ENCODE results near the gene ALG3. TPM values are rescaled to one million over a fixed set of nuclear protein-coding genes. Genes with fewer than 3 reads are reported as not detected.

The ALG3 gene
- total RNA-seq, 2 experiments from 2014 or later, result 38.1 to 43.8 TPM

- H3K4me1 Mint-ChIP-seq (ENCODE audit: low read depth), result peaks cover 23% of the 10 kb centered on the region
- ATAC-seq (no peak), DNase-seq (no peak)
- POLR2A ChIA-PET, result no interaction called here
- CTCF ChIA-PET, result interaction anchor here (1.0 to 2.7 kb wide), 2 partner anchors 9 to 31 kb away, joined by 4 to 11 read pairs; partner anchors contain the start of gene EEF1AKMT4
- no peaks in the 10 kb centered on the region for H3K9me3 Mint-ChIP-seq (ENCODE audit: insufficient read depth)
- H3K27ac Mint-ChIP-seq, result no peak overlapping the region
- no peak overlapping the region for H3K4me3 Mint-ChIP-seq
- peaks cover 26% of the 10 kb centered on the region for H3K27me3 Mint-ChIP-seq (ENCODE audit: low read depth)
- peaks cover 12% of the 10 kb centered on the region for H3K36me3 Mint-ChIP-seq (ENCODE audit: low read depth)
Measured at GRCh38 chr3:184258926-184259325, 10.2 kb upstream of the ALG3 start.

DNA sequence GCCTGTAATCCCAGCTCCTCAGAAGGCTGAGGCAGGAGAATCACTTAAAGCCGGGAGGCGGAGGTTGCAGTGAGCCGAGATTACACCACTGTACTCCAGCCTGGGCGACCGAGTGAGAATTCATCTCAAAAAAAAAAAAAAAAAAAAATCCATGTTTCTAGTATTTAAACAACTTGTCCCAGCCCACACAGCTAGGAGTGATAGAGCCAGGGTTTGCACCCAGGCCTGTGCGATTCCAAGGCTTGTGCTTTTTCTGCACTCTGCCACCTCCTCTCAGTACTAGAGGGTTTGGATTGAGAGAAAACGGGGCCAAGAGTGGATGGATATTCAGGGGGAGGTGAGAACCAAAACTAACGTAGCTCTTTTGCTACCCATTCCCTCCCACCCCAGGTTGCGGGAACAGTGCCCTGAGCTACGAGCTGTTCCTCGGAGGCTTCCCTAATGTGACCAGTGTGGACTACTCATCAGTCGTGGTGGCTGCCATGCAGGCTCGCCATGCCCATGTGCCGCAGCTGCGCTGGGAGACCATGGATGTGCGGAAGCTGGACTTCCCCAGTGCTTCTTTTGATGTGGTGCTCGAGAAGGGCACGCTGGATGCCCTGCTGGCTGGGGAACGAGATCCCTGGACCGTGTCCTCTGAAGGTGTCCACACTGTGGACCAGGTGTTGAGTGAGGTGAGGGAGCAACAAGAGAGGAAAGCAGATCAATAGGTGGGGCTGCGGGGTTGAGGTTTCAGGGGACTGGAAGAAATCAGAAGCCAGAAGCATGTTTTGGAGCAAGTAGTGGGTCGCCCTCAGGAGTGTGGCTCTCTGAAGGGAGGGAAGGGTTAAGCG is 8.5 kb upstream of the ALG3 start:
- Mint-ChIP-seq H3K27ac (no peak overlapping the region), H3K4me3 (no peak overlapping the region), H3K27me3 (ENCODE audit: low read depth) (peaks cover 20% of the 10 kb centered on the region), H3K4me1 (ENCODE audit: low read depth) (peaks cover 19% of the 10 kb centered on the region), H3K9me3 (ENCODE audit: insufficient read depth) (no peaks in the 10 kb centered on the region), H3K36me3 (ENCODE audit: low read depth) (peaks cover 12% of the 10 kb centered on the region)
- CTCF ChIA-PET, result no interaction called here
- DNase-seq (no peak), ATAC-seq (no peak)
- POLR2A ChIA-PET, result no interaction called here

DNA sequence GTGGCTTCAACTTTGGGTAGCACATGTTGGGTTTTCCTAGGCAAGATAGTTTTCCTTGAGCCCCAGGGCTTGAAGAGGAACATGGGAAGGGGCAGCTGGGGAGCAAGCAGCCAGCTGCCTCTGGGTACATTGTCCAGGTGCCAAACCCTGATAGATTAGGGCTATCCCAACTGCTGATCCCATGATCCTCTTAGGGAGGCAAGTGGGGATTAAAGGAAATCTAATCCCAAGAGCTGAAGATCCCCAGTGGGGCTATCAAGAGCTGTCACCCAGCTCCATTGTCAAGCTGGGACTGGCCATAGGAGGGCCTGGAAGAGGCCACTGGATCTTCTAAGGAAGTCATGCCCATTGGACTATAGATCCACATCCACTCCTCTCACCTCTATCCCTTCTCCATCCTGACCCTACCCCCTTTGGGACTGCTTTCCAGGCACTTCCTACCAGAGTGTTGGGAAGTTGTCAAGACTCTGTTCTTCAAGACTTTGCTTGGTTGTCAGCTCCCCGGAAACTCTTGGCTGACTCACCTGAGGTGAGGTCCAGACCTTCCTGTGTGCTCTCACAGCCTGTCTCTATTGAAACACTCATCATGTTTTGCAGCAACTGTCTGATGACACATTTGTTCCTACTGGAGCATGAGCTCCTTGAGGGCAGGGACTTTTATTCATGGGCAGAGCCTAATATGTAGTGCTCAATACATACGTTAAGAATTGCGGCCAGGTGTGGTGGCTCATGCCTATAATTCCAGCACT is 6.7 kb upstream of the ALG3 start:
- DNase-seq, result no peak

GRCh38 chr3:184250167-184250828 is 1.5 kb upstream of the ALG3 start:
- H3K4me1 Mint-ChIP-seq (ENCODE audit: low read depth), result peaks cover 12% of the 10 kb centered on the region
- no peaks in the 10 kb centered on the region for H3K36me3 Mint-ChIP-seq (ENCODE audit: low read depth)
- peak; percentile 94 for DNase-seq
- peak overlapping the region; percentile 93 for H3K27ac Mint-ChIP-seq
- H3K9me3 Mint-ChIP-seq (ENCODE audit: insufficient read depth), result no peaks in the 10 kb centered on the region
- POLR2A ChIA-PET, result interaction anchor here (0.6 to 0.9 kb wide), 2 partner anchors 23 to 64 kb away, joined by 3 to 5 read pairs; partner anchors contain the start of gene ABCF3
- peak overlapping the region; percentile 82 for H3K4me3 Mint-ChIP-seq
- H3K27me3 Mint-ChIP-seq (ENCODE audit: low read depth), result no peaks in the 10 kb centered on the region
- peak; percentile 71 for ATAC-seq
- CTCF ChIA-PET, result interaction anchor here (0.7 to 2.7 kb wide), 27 partner anchors 9 to 448 kb away, joined by 3 to 45 read pairs (median 4); partner anchors contain the start of genes ABCF3, DVL3, EIF2B5 and PARL

More for the DNA sequence above, 6.7 kb upstream of the ALG3 start:
- Mint-ChIP-seq H3K4me1 (ENCODE audit: low read depth) (peaks cover 10% of the 10 kb centered on the region), H3K27ac (no peak overlapping the region), H3K36me3 (ENCODE audit: low read depth) (peaks cover 8% of the 10 kb centered on the region), H3K9me3 (ENCODE audit: insufficient read depth) (no peaks in the 10 kb centered on the region), H3K4me3 (no peak overlapping the region), H3K27me3 (ENCODE audit: low read depth) (peaks cover 10% of the 10 kb centered on the region)
- ChIA-PET POLR2A (no interaction called here), CTCF (interaction anchor here (1.2 to 2.0 kb wide), 2 partner anchors 25 to 28 kb away, joined by 5 to 11 read pairs; no protein-coding TSS in a partner anchor)
- no peak for ATAC-seq

DNA sequence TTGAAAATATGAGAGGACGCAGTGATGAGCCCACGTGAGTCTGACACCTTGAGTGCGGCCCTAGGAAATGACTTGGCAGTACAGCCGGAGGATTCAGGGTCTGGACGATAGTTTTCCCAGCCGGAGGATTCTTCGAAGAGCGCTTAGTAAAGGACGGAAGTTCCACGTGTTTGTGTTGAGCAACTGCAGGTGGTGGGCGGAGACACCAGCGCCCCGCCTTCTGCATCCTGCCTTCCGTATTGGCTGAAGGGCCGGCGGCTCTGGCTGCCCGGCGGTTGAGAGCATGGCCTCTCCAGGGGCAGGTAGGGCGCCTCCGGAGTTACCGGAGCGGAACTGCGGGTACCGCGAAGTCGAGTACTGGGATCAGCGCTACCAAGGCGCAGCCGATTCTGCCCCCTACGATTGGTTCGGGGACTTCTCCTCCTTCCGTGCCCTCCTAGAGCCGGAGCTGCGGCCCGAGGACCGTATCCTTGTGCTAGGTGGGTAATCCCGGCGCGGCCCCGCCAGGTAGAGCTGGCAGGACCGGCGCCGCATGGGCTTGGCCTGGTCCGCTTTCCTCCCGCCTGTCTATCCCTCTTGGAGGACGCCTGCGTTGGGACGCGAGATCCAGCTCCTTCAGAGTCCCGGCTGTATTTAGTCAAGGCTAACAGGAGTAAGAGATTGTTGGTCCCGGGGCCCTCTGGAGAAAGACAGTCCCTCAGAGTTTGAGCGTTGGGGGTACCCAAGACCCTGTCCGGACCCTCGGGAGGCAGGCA is 827 bp upstream of the ALG3 start, which contains the start of gene EEF1AKMT4:
Gene EEF1AKMT4, plus strand, starts transcription at position 261 of the 755 bp plus-strand sequence. Its CDS starts 23 bp downstream, at position 284.
- no peaks in the 10 kb centered on the region for H3K9me3 Mint-ChIP-seq (ENCODE audit: insufficient read depth)
- peaks cover 7% of the 10 kb centered on the region for H3K36me3 Mint-ChIP-seq (ENCODE audit: low read depth)
- H3K27me3 Mint-ChIP-seq (ENCODE audit: low read depth), result no peaks in the 10 kb centered on the region
- ATAC-seq (peak; percentile 92), DNase-seq (peak; percentile 98)
- peak within 1 kb of the TSS; percentile 93 for H3K27ac Mint-ChIP-seq
- H3K4me3 Mint-ChIP-seq, result peak within 1 kb of the TSS; percentile 82
- CTCF ChIA-PET, result interaction anchor here (0.6 to 2.7 kb wide), 28 partner anchors 10 to 447 kb away, joined by 3 to 45 read pairs (median 4); partner anchors contain the start of genes ABCF3, DVL3, EIF2B5 and PARL
- peaks cover 12% of the 10 kb centered on the region for H3K4me1 Mint-ChIP-seq (ENCODE audit: low read depth)
- POLR2A ChIA-PET, result interaction anchor here (0.6 to 0.9 kb wide), 2 partner anchors 22 to 64 kb away, joined by 3 to 5 read pairs; partner anchors contain the start of gene ABCF3

DNA sequence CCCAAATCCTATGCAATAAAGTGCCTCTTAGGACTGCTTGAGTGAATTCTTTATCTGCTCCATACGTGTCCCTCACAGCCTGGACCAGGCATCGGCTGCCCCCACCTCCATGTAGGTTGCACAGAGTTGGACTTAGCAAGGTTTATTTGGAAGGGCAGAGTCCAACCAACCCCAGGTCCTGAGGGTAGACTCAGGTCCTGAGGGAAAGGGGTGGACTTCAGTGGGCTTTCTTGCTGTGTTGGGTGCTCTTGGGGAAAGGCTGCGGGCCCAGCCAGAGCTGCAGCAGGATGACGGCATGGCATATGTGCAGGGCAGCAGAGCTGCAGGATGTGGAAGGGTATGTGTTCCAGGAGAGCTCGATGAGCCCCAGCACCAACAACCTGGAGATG is 6.5 kb downstream of the ALG3 start:
- ATAC-seq, result no peak
- Mint-ChIP-seq H3K9me3 (ENCODE audit: insufficient read depth) (no peaks in the 10 kb centered on the region), H3K4me3 (no peak overlapping the region), H3K27ac (no peak overlapping the region), H3K36me3 (ENCODE audit: low read depth) (peaks cover 21% of the 10 kb centered on the region), H3K27me3 (ENCODE audit: low read depth) (no peaks in the 10 kb centered on the region), H3K4me1 (ENCODE audit: low read depth) (no peaks in the 10 kb centered on the region)
- ChIA-PET POLR2A (no interaction called here), CTCF (no interaction called here)
- DNase-seq, result no peak

DNA sequence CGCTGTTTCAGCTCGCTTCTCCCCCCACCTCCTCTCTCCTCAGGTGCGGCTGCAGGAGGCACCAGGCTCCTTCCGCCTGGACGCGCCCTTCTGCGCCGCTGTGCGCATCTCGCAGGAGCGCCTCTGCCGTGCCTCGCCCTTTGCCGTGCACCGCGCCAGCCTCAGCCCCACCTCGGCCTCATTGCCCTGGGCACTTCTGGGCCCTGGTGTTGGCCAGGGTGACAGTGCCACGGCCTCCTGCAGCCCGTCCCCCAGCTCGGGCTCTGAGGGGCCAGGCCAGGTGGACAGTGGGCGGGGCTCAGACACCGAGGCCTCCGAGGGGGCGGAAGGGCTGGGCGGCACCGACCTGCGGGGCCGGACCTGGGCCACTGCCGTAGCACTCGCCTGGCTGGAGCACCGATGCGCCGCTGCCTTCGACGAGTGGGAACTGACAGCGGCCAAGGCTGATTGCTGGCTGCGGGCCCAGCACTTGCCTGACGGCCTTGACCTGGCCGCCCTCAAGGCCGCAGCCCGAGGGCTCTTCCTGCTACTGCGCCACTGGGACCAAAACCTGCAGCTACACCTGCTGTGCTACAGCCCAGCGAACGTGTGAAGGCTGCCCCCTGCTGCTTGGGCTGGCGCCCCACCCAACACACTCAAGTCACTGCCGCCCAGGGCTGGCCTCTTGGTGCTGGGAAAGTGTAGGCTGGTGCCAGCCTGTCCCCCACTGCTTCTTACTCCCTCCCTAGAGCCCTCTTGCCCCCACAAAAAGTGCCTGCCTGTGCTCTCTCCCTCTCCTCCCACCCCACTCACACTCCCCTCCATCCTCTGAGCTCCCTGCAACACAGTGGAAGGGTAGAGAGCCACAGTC is 7.1 kb downstream of the ALG3 start:
- Mint-ChIP-seq H3K36me3 (ENCODE audit: low read depth) (peaks cover 21% of the 10 kb centered on the region), H3K4me1 (ENCODE audit: low read depth) (no peaks in the 10 kb centered on the region), H3K27me3 (ENCODE audit: low read depth) (no peaks in the 10 kb centered on the region), H3K27ac (no peak overlapping the region), H3K4me3 (no peak overlapping the region), H3K9me3 (ENCODE audit: insufficient read depth) (no peaks in the 10 kb centered on the region)
- peak; percentile 33 for DNase-seq
- ChIA-PET CTCF (no interaction called here), POLR2A (no interaction called here)
- peak; percentile 69 for ATAC-seq

- no peaks in the 10 kb centered on the region for H3K4me1 Mint-ChIP-seq (ENCODE audit: low read depth)
- POLR2A ChIA-PET, result no interaction called here
- H3K9me3 Mint-ChIP-seq (ENCODE audit: insufficient read depth), result no peaks in the 10 kb centered on the region
Measured at GRCh38 chr3:184241141-184241446, 7.7 kb downstream of the ALG3 start.

DNA sequence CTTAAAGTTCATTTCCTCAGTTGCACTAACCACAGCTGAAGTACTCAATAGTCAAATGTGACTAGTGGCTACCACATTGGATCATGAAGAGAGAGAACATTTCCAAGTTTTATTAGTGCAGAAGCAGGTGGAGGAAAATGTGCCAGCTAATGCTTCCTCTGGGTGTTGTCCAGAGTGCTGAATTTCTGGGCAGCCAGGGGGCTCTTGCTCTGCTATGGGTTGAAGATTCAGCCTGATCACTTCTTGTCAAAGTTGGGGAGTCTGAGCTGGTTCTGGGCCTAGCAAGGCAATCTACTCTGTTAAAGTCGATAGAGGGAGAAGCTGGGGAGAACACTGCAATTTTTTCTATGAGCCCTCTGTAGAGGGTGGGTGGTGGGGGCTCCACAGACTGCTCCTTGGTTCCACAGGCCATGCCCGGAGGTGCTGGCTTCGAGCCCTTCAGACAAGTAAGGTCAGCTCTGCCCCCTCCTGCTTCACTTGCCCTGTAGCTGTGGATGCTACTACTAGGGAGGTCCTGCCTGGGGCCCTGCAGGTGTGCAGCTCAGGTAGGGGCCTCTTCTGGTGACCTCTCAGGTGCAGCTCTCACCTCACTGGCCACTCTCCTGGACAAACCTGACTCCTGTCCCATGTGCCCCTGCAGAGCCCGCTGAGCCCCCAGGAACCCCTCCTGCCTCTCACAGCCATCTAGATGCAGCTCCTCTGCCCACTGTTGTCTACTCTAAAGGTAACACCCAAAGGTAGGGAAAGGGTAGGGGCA is 8.2 kb downstream of the ALG3 start:
- Mint-ChIP-seq H3K36me3 (ENCODE audit: low read depth) (peaks cover 21% of the 10 kb centered on the region), H3K9me3 (ENCODE audit: insufficient read depth) (no peaks in the 10 kb centered on the region), H3K4me3 (no peak overlapping the region), H3K27ac (no peak overlapping the region), H3K4me1 (ENCODE audit: low read depth) (no peaks in the 10 kb centered on the region), H3K27me3 (ENCODE audit: low read depth) (no peaks in the 10 kb centered on the region)
- POLR2A ChIA-PET, result interaction anchor here (1.3 kb wide), 1 partner anchor 12 kb away, joined by 3 read pairs; no protein-coding TSS in a partner anchor
- DNase-seq (peak; percentile 40), ATAC-seq (peak; percentile 40)
- CTCF ChIA-PET, result interaction anchor here (0.7 to 2.2 kb wide), 3 partner anchors 9 to 336 kb away, joined by 3 to 15 read pairs (median 7); partner anchors contain the start of gene EEF1AKMT4

More at GRCh38 chr3:184241141-184241446, 7.7 kb downstream of the ALG3 start:
- no peaks in the 10 kb centered on the region for H3K27me3 Mint-ChIP-seq (ENCODE audit: low read depth)
- H3K36me3 Mint-ChIP-seq (ENCODE audit: low read depth), result peaks cover 21% of the 10 kb centered on the region
- CTCF ChIA-PET, result interaction anchor here (1.8 to 2.2 kb wide), 2 partner anchors 9 to 14 kb away, joined by 7 to 15 read pairs; partner anchors contain the start of gene EEF1AKMT4
- H3K4me3 Mint-ChIP-seq, result no peak overlapping the region
- DNase-seq, result no peak
- no peak overlapping the region for H3K27ac Mint-ChIP-seq
- no peak for ATAC-seq

DNA sequence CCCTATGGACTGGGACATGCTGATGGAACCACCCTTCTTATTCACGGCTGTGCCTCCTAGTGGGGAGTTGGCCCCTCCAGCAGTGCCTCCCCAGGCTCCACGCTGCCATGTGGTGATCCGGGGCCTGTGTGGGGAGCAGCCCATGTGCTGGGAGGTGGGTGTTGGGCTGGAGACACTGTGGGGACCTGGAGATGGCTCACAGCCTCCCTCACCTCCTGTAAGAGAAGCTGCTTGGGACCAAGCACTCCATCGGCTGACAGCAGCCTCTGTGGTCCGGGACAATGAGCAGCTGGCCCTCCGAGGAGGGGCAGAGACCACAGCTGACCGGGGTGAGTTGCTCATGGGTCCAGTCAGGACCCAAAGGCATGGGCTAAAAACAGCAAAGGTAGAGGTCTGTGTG is 9.1 kb downstream of the ALG3 start:
- no peaks in the 10 kb centered on the region for H3K4me1 Mint-ChIP-seq (ENCODE audit: low read depth)
- ChIA-PET POLR2A (interaction anchor here (1.3 kb wide), 1 partner anchor 11 kb away, joined by 3 read pairs; no protein-coding TSS in a partner anchor), CTCF (interaction anchor here (0.7 to 2.2 kb wide), 3 partner anchors 10 to 335 kb away, joined by 3 to 15 read pairs (median 7); partner anchors contain the start of gene EEF1AKMT4)
- no peak for DNase-seq
- no peak overlapping the region for H3K4me3 Mint-ChIP-seq
- ATAC-seq, result no peak
- peaks cover 15% of the 10 kb centered on the region for H3K36me3 Mint-ChIP-seq (ENCODE audit: low read depth)
- H3K9me3 Mint-ChIP-seq (ENCODE audit: insufficient read depth), result no peaks in the 10 kb centered on the region
- H3K27me3 Mint-ChIP-seq (ENCODE audit: low read depth), result no peaks in the 10 kb centered on the region
- H3K27ac Mint-ChIP-seq, result no peak overlapping the region

Data from activated CD8-positive, alpha-beta T cell treated with anti-CD3 and anti-CD28 coated beads, Interleukin-2, amount 10 ng/mL, durations not matched to agents 7 days and 5 days (primary cell).